Spinal cord (tissue), 10 donors: ENCODE data around the gene ARAP1. TPM values are rescaled to one million over a fixed set of nuclear protein-coding genes. Genes with fewer than 3 reads are reported as not detected.
A peak's percentile ranks its signal among the peaks of the same experiment; 100 is the strongest.

ENCODE experiments used
- DNase-seq, 6 donors: peaks; one replicate each; pipeline versions ENCODE4 v3.0.0 to v3.0.0-alpha.2; 2013 to 2015; ENCODE audit warnings: low spot score in 6 of 6, low read depth in 4 of 6
- H3K27ac ChIP-seq: one replicate; pipeline ENCODE4 v1.5.1; 2013; ENCODE audit warnings: low read depth, low read length, control low read depth
- H3K27me3 ChIP-seq: one replicate; pipeline ENCODE4 v1.6.1; 2013; ENCODE audit warnings: low read length; ENCODE audit not compliant: control insufficient read depth, insufficient read depth
- H3K36me3 ChIP-seq: one replicate; pipeline ENCODE4 v1.6.1; 2013; ENCODE audit warnings: low read length; ENCODE audit not compliant: control insufficient read depth, insufficient read depth
- H3K4me1 ChIP-seq: one replicate; pipeline ENCODE4 v1.6.1; 2013; ENCODE audit warnings: low read length; ENCODE audit not compliant: control insufficient read depth, insufficient read depth
- H3K4me3 ChIP-seq: one replicate; pipeline ENCODE4 v1.5.1; 2013; ENCODE audit warnings: low read depth, low read length, control low read depth
- H3K9me3 ChIP-seq: one replicate; pipeline ENCODE4 v1.6.1; 2013; ENCODE audit warnings: low read length; ENCODE audit not compliant: control insufficient read depth, insufficient read depth
- WGBS: methylation state at CpG from one replicate; pipeline ENCODE4 v1.1.5; 2013; ENCODE audit warnings: missing lambda C conversion rate; ENCODE audit not compliant: insufficient coverage; 5-methylcytosine and 5-hydroxymethylcytosine counted together
- polyA plus RNA-seq, 2 donors: library from polyadenylated mRNA; unstranded; fragments of 120-200 nt; gene quantifications; one replicate each; pipeline ENCODE4 v1.2.1, GENCODE V29; 2013; ENCODE audit not compliant: insufficient read length in 2 of 2
- total RNA-seq, 2 donors: library from RNA; depleted of rRNA in 1 of 2; stranded (reverse); fragments of 120-200 nt in 1 of 2; fragments of >200 nt in 1 of 2; gene quantifications; one replicate each; pipeline versions ENCODE4 v1.2.3 to v1.2.4, GENCODE V29; 2013 to 2014
- donor health status: healthy.

The ARAP1 gene
- total and polyA plus RNA-seq, 4 donors = 44.8 to 79.2 (median 52.1) TPM

DNA sequence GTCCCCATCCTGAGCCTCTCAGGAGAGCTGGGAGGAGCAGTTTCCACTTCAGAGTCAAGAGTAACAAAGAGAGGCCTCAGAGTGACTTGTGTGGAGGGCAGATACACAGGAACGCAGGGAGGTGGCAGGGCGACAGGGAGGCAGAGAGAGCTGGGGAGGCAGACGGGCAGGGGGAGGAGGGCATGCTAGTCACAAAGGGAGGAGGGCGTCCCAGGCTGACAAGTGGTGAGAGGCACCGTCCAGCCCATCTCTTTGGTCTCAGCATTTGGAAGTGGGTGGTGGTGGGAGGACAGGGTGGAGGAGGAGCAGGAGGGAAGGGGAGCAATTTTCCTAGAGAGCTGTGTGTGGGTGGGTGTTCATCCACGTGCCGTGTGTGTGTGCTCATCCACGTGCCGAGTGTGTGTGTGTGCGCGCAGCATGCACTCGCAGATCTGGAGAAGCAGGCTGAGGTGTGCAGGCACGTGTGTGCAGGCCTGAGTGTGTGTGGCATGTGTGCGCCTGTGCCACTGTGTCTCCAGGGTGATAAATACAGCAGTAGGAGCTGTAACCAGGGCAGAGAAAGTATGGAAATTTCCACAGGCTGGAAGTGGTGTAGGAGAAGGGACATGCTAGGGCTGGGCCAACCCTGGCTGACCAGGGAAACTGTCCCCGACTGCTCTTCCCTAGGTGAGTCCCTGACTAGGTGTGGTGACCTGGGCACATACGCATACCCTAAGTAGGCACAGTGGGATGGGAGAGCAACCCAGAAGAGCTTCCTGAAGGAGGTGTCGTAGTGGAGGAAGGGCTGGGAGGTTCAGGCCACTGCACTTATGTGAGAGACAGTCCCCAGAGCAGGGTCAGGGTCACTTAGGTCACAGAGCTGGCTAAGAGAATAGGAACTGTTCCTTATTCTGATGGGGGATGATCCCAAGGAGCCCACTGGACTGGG, 70.7 kb downstream of the ARAP1 start:
- peaks cover 33% of the 10 kb centered on the region for H3K27me3 ChIP-seq
- 47% methylated on average over 16 of the region's 17 CpGs for WGBS
- H3K36me3 ChIP-seq = peaks cover 29% of the 10 kb centered on the region
- no peak overlapping the region for H3K27ac ChIP-seq
- no peak for DNase-seq
- H3K4me3 ChIP-seq = no peak overlapping the region
- no peaks in the 10 kb centered on the region for H3K9me3 ChIP-seq
- peaks cover 33% of the 10 kb centered on the region for H3K4me1 ChIP-seq

DNA sequence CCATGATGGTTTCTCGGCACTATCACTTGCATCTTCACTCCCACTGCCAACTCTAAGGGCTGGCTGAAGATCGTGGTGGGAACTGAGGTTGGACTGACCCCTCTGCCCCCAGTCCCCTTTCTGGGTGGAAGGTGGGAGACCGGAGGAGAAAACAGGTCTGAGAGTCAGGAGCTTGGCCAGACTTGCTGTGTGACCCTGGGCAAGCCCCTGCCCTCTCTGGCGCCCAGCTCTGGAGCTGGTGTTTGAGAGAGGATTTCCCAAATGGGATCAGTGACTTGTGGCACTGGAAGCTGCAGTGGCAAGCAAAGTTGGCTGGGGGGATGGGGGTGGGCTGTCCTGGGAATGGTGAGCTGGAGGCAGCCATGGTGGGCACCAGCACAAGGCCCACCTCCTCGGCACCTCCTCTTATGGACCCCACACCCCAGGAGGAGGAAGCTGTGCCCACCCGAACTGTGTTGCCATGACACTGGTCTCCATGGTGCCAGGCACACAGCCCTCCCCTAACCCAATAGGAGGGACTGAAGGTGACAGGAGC, 71.5 kb downstream of the ARAP1 start:
- no peak for DNase-seq
- 79% methylated on average over 2 of the region's 6 CpGs for WGBS
- H3K27me3 ChIP-seq = peaks cover 41% of the 10 kb centered on the region
- peaks cover 23% of the 10 kb centered on the region for H3K36me3 ChIP-seq
- no peak overlapping the region for H3K27ac ChIP-seq
- H3K9me3 ChIP-seq = no peaks in the 10 kb centered on the region
- H3K4me3 ChIP-seq = no peak overlapping the region
- peaks cover 34% of the 10 kb centered on the region for H3K4me1 ChIP-seq

DNA sequence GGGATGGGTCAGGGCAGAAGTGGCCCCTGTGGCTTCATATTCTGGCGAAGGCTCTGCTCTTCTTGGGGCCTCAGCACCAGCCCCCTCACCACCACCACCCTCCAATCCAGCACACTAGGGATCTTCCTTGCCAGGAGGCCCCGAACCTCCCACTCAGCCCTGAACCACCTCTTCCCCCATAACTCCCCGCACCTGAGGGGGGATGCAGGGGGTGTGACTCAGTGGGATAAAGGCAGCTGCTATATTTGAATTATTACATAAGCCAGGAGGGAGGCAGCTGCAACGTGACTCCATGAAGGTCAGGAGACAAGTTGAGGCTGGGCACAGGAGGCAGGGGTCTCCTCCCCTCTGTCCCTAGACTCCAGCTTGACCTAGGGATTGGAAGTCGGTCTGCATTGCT, 72.3 kb downstream of the ARAP1 start:
- Histone ChIP-seq H3K27me3 (peaks cover 47% of the 10 kb centered on the region), H3K4me1 (peaks cover 41% of the 10 kb centered on the region), H3K4me3 (no peak overlapping the region), H3K27ac (no peak overlapping the region), H3K9me3 (no peaks in the 10 kb centered on the region), H3K36me3 (peaks cover 15% of the 10 kb centered on the region)
- DNase-seq = no peak
- WGBS = 67% methylated on average over 3 of the region's 5 CpGs

DNA sequence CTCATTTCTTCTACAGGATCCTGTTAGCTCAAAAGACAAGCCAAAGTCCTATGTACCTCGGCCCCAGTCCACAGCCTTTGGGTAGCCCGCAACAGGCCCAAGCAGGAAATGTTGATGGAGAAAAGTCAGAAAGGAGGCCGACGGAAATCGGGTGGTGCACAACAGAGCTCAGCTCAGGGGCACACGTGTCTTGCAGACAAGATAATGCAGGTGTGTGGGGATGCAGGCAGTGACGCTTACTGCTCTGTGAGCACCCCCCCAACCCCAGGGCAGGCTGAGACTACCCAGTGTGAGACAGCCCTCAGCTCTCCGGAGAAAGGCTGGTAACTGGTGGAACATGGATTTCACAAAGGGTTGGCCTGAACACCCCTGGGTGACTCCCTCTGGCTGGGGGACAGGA, 73.7 kb downstream of the ARAP1 start:
- WGBS = 84% methylated on average over 8 of the region's 8 CpGs
- peaks cover 59% of the 10 kb centered on the region for H3K27me3 ChIP-seq
- H3K4me3 ChIP-seq = no peak overlapping the region
- no peak overlapping the region for H3K27ac ChIP-seq
- H3K4me1 ChIP-seq = peaks cover 41% of the 10 kb centered on the region
- H3K36me3 ChIP-seq = peaks cover 2% of the 10 kb centered on the region
- H3K9me3 ChIP-seq = no peaks in the 10 kb centered on the region
- DNase-seq = no peak

DNA sequence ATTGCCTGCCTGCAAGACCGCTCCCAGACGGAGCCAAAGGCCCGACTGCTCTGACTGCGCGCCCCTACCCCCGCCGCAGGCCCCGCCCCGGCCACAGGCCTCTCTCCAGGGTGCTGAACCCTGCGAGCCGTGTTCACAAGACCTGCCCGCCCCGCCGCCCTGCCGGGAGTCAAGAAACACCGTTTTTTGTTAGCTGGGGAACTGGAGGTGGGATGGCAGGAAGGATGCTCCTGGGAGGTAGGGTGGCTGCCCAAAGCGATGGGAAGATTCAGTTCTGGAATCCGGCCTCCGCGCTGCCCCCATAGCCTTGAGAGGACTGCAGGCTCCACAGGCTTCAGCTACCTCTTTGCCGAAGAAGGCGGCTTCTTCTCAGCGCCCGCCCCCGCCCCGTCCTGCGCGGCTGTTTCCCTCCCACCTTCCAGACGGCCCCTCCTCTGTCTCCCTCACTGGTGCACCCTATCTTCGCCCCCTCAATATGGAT, 75.3 kb downstream of the ARAP1 start:
- Histone ChIP-seq H3K4me1 (peaks cover 41% of the 10 kb centered on the region), H3K9me3 (no peaks in the 10 kb centered on the region), H3K4me3 (no peak overlapping the region), H3K27ac (no peak overlapping the region), H3K36me3 (no peaks in the 10 kb centered on the region), H3K27me3 (peaks cover 62% of the 10 kb centered on the region)
- WGBS = 8% methylated on average over 29 of the region's 30 CpGs
- DNase-seq = peak in 1 of 6 donors; percentile 72

DNA sequence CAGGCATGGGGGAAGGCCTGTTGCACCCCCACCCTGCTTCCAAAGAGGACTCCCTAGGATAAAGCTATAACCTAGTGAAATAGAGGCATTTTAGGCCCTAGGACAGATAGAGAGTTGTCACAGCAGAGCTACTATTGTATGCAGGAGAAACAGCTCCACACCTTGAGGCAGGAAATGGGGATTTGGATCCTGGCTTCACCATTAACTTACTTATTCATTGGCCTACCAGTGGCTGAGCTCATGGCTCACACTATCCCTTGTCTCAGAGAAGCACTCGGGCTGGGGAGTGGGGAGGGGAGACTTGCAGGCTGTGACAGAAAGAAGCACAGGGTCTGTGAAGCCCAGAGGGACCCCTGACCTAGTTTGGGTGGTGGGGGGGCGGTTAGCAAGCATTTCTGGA, 77.0 kb downstream of the ARAP1 start:
- WGBS = no CpG with 5 or more reads among the region's 2 CpGs
- peaks cover 32% of the 10 kb centered on the region for H3K4me1 ChIP-seq
- H3K27me3 ChIP-seq = peaks cover 62% of the 10 kb centered on the region

DNA sequence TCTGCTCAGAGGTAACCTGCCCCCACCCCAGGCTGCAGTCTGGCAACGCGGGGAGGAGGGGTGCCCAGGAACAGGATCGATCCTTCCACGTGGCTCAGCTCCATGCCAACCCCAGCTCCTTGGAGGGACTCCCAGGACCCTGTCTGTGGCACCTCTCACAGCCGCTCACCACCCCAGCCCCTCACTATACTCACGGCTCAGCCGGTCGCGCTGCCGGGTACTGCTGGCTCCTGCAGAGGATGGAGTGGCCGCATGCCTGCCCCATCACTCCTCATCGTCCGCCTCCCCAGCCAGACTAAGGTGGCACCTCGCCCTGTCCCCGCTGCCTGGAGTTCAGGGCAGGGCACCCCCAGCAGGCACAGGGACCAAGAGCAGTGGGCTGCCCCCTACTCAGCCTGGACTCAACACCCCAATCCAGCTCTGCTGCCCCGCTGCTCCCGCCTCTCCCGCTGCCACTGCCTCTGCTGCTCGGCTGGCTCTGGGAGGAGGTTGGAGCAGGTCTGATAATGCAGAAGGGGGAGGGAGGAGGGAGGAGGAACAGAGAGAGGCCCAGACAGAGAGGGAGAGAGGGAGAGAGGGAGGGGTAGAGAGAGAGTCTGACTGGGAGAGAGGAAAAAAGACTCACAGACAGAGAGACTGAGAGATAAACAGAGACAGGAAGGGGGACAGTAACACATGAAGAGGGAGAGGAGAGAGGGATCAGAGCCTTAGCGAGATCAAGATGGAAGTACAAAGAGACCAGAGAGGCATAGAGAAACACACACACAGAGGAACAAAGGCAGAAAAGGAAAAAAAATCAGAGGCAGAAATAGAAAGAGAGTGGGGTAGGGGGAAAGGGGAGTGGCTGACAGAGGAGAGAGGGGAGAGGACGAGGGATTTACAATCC, 78.0 kb downstream of the ARAP1 start, which contains the start of gene PDE2A:
Gene PDE2A (minus strand): TSS at position 480 of the 886 bp plus-strand sequence. CDS start 215 bp downstream, at position 265.
- no peak within 1 kb of the TSS for H3K27ac ChIP-seq
- H3K4me1 ChIP-seq = peaks cover 42% of the 10 kb centered on the region

More for the DNA sequence above, 77.0 kb downstream of the ARAP1 start:
- no peak overlapping the region for H3K4me3 ChIP-seq
- H3K27ac ChIP-seq = no peak overlapping the region
- H3K36me3 ChIP-seq = no peaks in the 10 kb centered on the region
- DNase-seq = no peak
- H3K9me3 ChIP-seq = no peaks in the 10 kb centered on the region

DNA sequence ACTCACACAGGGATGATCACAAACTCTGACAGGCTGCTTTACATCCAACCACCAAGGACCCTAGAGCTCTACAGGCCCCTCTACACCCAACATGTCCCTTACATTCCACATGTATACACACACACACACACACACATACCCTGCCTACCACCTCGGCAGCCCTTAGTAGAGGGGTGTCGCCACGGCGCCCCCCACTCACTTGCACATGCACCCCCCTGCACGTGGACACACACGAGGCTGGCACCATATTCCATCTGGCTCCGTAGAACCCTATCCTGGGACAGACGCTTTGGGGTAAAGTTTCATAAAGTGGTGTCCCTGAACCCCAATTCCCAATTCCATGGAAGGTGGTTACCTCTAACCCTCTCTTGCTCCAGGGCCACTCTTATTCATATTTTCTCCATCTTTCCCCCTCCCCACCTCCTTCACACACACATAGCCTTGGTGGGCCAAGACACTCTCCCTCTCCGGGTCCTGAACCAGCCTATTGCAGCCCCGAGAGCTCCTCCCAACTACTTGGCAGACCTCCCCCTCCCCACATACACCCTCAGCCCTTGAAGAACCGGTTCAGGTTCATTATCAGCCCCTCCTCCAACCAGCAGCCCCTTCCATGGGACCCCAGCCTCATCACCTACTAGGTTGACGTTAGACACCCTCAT, 78.8 kb downstream of the ARAP1 start:
- H3K4me1 ChIP-seq = peaks cover 48% of the 10 kb centered on the region
- no peaks in the 10 kb centered on the region for H3K9me3 ChIP-seq
- DNase-seq = peak in 1 of 6 donors; percentile 49
- H3K36me3 ChIP-seq = no peaks in the 10 kb centered on the region
- 31% methylated on average over 11 of the region's 12 CpGs for WGBS
- no peak overlapping the region for H3K27ac ChIP-seq
- H3K4me3 ChIP-seq = peak overlapping the region; percentile 27
- H3K27me3 ChIP-seq = peaks cover 48% of the 10 kb centered on the region

More for the DNA sequence above, 78.0 kb downstream of the ARAP1 start, which contains the start of gene PDE2A:
- H3K4me3 ChIP-seq = peak within 1 kb of the TSS; percentile 27
- no peaks in the 10 kb centered on the region for H3K9me3 ChIP-seq
- peak in 2 of 6 donors; percentile 79 to 83 for DNase-seq
- no peaks in the 10 kb centered on the region for H3K36me3 ChIP-seq
- peaks cover 56% of the 10 kb centered on the region for H3K27me3 ChIP-seq
- 8% methylated on average over 17 of the region's 21 CpGs for WGBS
